ENCODE results near the gene IKZF3.

GRCh38 chr17:39738568-39738901, 125.6 kb downstream of the IKZF3 start:
- TF ChIP-seq POLR2A (IDR thresholded peaks at IDR 0.05; ENCODE audit: low read depth, low read length) = no peak
- TF ChIP-seq PAX5 (IDR thresholded peaks at IDR 0.05; ENCODE audit: insufficient read depth, low read length, severe bottlenecking) = no peak
- no peak for TF ChIP-seq POLR2AphosphoS5 (IDR thresholded peaks at IDR 0.05; ENCODE audit: low read depth, low read length)
- TF ChIP-seq TAF1 (IDR thresholded peaks at IDR 0.05; ENCODE audit: low read depth, low read length) = no peak

All from GM12891 (cell line).